Right lobe of liver (tissue), 6 donors: ENCODE measurements around the gene DBH. TPM values are rescaled to one million over a fixed set of nuclear protein-coding genes. Genes with fewer than 3 reads are reported as not detected.

ENCODE experiments used
- ATAC-seq, 4 donors: fragments of 200-7000 bp; cut with Tn5 transposase; one replicate each; pipeline ENCODE4 v1.9.1; 2020; ENCODE audit warnings: mild to moderate bottlenecking in 4 of 4, moderate library complexity in 4 of 4
- DNase-seq, 3 donors: peaks; one replicate each; pipeline ENCODE4 v3.0.0-alpha.2; 2020
- H3K27ac ChIP-seq, 3 donors: fragments of 200-600 bp; one replicate each; pipeline ENCODE4 v1.8.0; 2022
- H3K27me3 ChIP-seq, 2 donors: fragments of 200-600 bp; one replicate each; pipeline ENCODE4 v1.8.0; 2022
- H3K36me3 ChIP-seq, 4 donors: fragments of 200-600 bp; sonication (generic) in 1 of 4; one replicate each; pipeline versions ENCODE4 v1.5.1 to v1.8.0; 2017 to 2022; ENCODE audit warnings: control low read depth in 1 of 4
- H3K4me1 ChIP-seq, 4 donors: fragments of 200-600 bp; sonication (generic) in 1 of 4; one replicate each; pipeline versions ENCODE4 v1.5.1 to v1.8.0; 2017 to 2022; ENCODE audit warnings: control low read depth in 1 of 4
- H3K4me3 ChIP-seq, 3 donors: fragments of 200-600 bp; one replicate each; pipeline ENCODE4 v1.8.0; 2022
- H3K9me3 ChIP-seq, 4 donors: fragments of 200-600 bp; sonication (generic) in 1 of 4; one replicate each; pipeline versions ENCODE4 v1.5.1 to v1.8.0; 2017 to 2022; ENCODE audit warnings: control low read depth in 1 of 4
- CTCF ChIP-seq, 4 donors: fragments of 200-600 bp in 3 of 4; fragments of 450-650 bp in 1 of 4; IDR thresholded peaks; one replicate each; pipeline versions ENCODE4 v1.5.1 to v1.8.0; 2016 to 2022; ENCODE audit warnings: antibody characterized with exemption in 4 of 4, mild to moderate bottlenecking in 2 of 4
- POLR2A ChIP-seq: fragments of 450-650 bp; IDR thresholded peaks from one replicate; pipeline ENCODE4 v1.6.1; 2017; ENCODE audit warnings: antibody characterized with exemption, mild to moderate bottlenecking
- WGBS: methylation state at CpG from one replicate; pipeline ENCODE4 v1.1.6; 2018; ENCODE audit warnings: low coverage, low lambda C conversion rate; ENCODE audit not compliant: insufficient coverage; ENCODE audit errors: missing lambda C conversion rate; 5-methylcytosine and 5-hydroxymethylcytosine counted together
- intact Hi-C, 2 donors: fragments of 100-400 bp; cut with DNase I; formaldehyde crosslinking; loops; one replicate each; pipeline versions ENCODE4 v1.11.2 to v1.14.1; 2022
- total RNA-seq, 6 experiments: library from RNA; depleted of rRNA in 2 of 6; stranded (reverse); fragments of >200 nt in 2 of 6; fragmentation: NEBNext Ultra II Directional in 3 of 6; extraction: Animal tissue kit (Norgen Biotek cat#: 25700) in 3 of 6; gene quantifications; one replicate each; pipeline versions ENCODE4 v1.1.0 to v1.2.4, GENCODE V29; 2016 to 2023
- donor health status: DM: no; HTN: yes; CAD: no.
- donor health status: DM: no; HTN: no; CAD: no.
- donor health status: DM: no; HTN: no; CAD: no.
- donor health status: DM: no; HTN: yes; CAD: no.
- donor health status: DM: no; HTN: yes; CAD: no.

DBH gene
- total RNA-seq, 6 experiments from 2014 or later: 1.2 to 12.9 (median 5.7) TPM

GRCh38 chr9:133593587-133594253 lies 42.4 kb upstream of the DBH start:
- H3K27me3 ChIP-seq: no peaks in the 10 kb centered on the region
- H3K4me3 ChIP-seq: no peak overlapping the region
- H3K27ac ChIP-seq: no peak overlapping the region
- intact Hi-C loops: no loop called here
- H3K4me1 ChIP-seq: no peaks in the 10 kb centered on the region
- TF ChIP-seq POLR2A: no peak
- no peak for TF ChIP-seq CTCF (IDR thresholded peaks at IDR 0.05)
- DNase-seq: no peak
- no peaks in the 10 kb centered on the region for H3K36me3 ChIP-seq
- WGBS: 100% methylated on average over 1 of the region's 15 CpGs
- peak in 1 of 4 donors; percentile 6 for ATAC-seq
- no peaks in the 10 kb centered on the region for H3K9me3 ChIP-seq

DNA sequence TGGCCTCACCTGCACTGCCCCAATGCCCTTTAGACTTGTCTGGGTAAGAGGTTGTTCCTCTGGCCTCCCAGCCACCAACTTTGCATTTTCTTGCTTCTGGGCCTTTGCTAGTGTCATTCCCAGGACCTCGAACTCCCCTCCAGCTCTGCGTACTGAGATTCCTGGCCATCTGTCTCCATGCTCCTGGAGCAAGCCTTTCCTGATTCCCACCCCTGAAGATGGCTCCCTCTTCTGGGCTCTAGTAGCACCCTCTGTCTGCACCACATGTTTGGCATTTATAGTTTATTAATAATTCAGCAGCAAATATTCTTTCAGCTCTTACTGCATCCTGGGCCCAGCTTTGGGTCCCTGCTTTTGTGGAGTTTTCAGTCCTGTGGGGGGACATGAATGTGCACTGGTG lies 41.9 kb upstream of the DBH start:
- intact Hi-C loops: no loop called here
- no CpG with 5 or more reads among the region's 2 CpGs for WGBS
- ATAC-seq: no peak

DNA sequence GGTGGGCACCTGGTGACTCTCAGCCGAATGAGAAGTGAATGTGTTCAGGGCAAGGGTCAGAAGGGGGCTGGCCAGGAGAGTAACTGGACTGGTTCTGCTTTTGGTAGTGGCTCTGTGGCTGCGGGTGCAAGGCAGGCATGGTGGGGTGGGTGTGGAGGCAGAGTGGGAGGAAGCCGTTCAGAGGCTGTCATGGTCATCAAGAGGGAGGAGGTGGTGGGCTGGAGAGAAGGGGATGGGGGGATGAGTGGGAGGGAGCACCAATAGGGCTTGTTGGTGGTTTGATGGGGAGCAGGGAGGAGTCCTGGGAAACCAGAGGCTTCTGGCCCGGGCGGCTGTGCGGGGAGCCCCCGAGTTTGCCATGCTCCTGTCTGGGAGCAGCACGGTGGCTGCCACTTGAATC lies 40.3 kb upstream of the DBH start:
- Histone ChIP-seq H3K4me1 (no peaks in the 10 kb centered on the region), H3K27me3 (no peaks in the 10 kb centered on the region), H3K36me3 (no peaks in the 10 kb centered on the region), H3K9me3 (no peaks in the 10 kb centered on the region), H3K4me3 (no peak overlapping the region), H3K27ac (no peak overlapping the region)
- DNase-seq (no peak), ATAC-seq (no peak)
- no peak for TF ChIP-seq POLR2A
- TF ChIP-seq CTCF (IDR thresholded peaks at IDR 0.05): no peak
- intact Hi-C loops: no loop called here
- 80% methylated on average over 3 of the region's 8 CpGs for WGBS

More for the DNA sequence above, 41.9 kb upstream of the DBH start:
- DNase-seq: no peak
- Histone ChIP-seq H3K27ac (no peak overlapping the region), H3K36me3 (no peaks in the 10 kb centered on the region), H3K4me3 (no peak overlapping the region), H3K27me3 (no peaks in the 10 kb centered on the region), H3K9me3 (no peaks in the 10 kb centered on the region), H3K4me1 (no peaks in the 10 kb centered on the region)
- no peak for TF ChIP-seq CTCF (IDR thresholded peaks at IDR 0.05)
- no peak for TF ChIP-seq POLR2A

- Histone ChIP-seq H3K27me3 (no peaks in the 10 kb centered on the region), H3K36me3 (no peaks in the 10 kb centered on the region), H3K4me3 (no peak overlapping the region), H3K27ac (no peak overlapping the region), H3K9me3 (no peaks in the 10 kb centered on the region), H3K4me1 (no peaks in the 10 kb centered on the region)
- TF ChIP-seq CTCF (IDR thresholded peaks at IDR 0.05): no peak
- no peak for TF ChIP-seq POLR2A
- DNase-seq: no peak
- no peak for ATAC-seq
- intact Hi-C loops: no loop called here
- WGBS: 67% methylated on average over 7 of the region's 7 CpGs
These were observed 38.7 kb upstream of the DBH start for GRCh38 chr9:133597316-133597957.
